ENCODE results near the gene GABRP.

DNA sequence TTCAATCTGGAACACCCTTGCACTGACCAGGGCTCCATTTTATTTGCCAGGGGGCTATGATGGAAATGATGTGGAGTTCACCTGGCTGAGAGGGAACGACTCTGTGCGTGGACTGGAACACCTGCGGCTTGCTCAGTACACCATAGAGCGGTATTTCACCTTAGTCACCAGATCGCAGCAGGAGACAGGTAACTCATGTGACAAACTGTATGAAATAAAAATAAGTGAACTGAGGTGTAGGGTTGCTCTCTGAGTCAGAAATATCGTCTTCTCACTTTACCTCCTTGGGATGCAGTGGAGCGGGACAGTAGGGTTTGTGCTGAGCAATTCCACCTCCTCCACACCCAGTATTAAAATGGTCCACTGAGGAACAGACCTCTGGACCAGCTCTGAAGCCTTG lies 22.1 kb downstream of the GABRP start:
- TF ChIP-seq POLR2AphosphoS5 (IDR thresholded peaks at IDR 0.05), result no peak
- TF ChIP-seq, protein P1, sequence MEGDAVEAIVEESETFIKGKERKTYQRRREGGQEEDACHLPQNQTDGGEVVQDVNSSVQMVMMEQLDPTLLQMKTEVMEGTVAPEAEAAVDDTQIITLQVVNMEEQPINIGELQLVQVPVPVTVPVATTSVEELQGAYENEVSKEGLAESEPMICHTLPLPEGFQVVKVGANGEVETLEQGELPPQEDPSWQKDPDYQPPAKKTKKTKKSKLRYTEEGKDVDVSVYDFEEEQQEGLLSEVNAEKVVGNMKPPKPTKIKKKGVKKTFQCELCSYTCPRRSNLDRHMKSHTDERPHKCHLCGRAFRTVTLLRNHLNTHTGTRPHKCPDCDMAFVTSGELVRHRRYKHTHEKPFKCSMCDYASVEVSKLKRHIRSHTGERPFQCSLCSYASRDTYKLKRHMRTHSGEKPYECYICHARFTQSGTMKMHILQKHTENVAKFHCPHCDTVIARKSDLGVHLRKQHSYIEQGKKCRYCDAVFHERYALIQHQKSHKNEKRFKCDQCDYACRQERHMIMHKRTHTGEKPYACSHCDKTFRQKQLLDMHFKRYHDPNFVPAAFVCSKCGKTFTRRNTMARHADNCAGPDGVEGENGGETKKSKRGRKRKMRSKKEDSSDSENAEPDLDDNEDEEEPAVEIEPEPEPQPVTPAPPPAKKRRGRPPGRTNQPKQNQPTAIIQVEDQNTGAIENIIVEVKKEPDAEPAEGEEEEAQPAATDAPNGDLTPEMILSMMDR (IDR thresholded peaks at IDR 0.05), result no peak
- no peak for TF ChIP-seq POLR2A (IDR thresholded peaks at IDR 0.05)
